ENCODE measurements around the gene HINT3. TPM values are rescaled to one million over a fixed set of nuclear protein-coding genes. Genes with fewer than 3 reads are reported as not detected.
"Not testable (repeated sequence)": the region's sequence is repeated elsewhere in the genome, so short reads cannot be mapped to it uniquely, and the experiment has no call there.

The HINT3 gene
- 8.5 and 8.9 TPM in 2 replicates for total RNA-seq

- Mint-ChIP-seq H3K4me1 (peaks cover 4% of the 10 kb centered on the region), H3K4me3 (no peak within 1 kb of the TSS)
These were observed at the start of gene HINT3 for GRCh38 chr6:125956506-125957390. TSS of gene HINT3 (plus strand) at chr6:125956770. CDS start at chr6:125956978, 208 bp downstream.

GRCh38 chr6:125910527-125910926 is 46.0 kb upstream of the HINT3 start:
- Mint-ChIP-seq H3K27me3 (no peaks in the 10 kb centered on the region), H3K4me1 (peaks cover 27% of the 10 kb centered on the region), H3K27ac (peak overlapping the region; percentile 78), H3K4me3 (peak overlapping the region; percentile 17), H3K9me3 (no peaks in the 10 kb centered on the region), H3K36me3 (ENCODE audit: low read depth) (peaks cover 36% of the 10 kb centered on the region)
- peak; percentile 67 for DNase-seq
- intact Hi-C loops (cut with micrococcal nuclease) = loop anchor here (1.0 kb wide), 3 partner anchors 9 to 116 kb away; no protein-coding TSS in a partner anchor

More at GRCh38 chr6:125956506-125957390, at the start of gene HINT3:
- DNase-seq = peak; percentile 99
- peaks cover 1% of the 10 kb centered on the region for H3K27me3 Mint-ChIP-seq
- H3K9me3 Mint-ChIP-seq = no peaks in the 10 kb centered on the region
- peak within 1 kb of the TSS; percentile 82 for H3K27ac Mint-ChIP-seq
- intact Hi-C loops (cut with micrococcal nuclease) = loop anchor here (1.0 to 5.0 kb wide), 10 partner anchors 18 to 654 kb away; partner anchors contain the start of genes HDDC2 and TRMT11
- no peaks in the 10 kb centered on the region for H3K36me3 Mint-ChIP-seq (ENCODE audit: low read depth)

GRCh38 chr6:125911051-125911451 is 45.5 kb upstream of the HINT3 start:
- H3K9me3 Mint-ChIP-seq; intact Hi-C loops (cut with micrococcal nuclease): not testable (repeated sequence)

GRCh38 chr6:125912430-125912829 is 44.1 kb upstream of the HINT3 start:
- H3K27me3 Mint-ChIP-seq; H3K27ac Mint-ChIP-seq; H3K4me3 Mint-ChIP-seq; DNase-seq; H3K9me3 Mint-ChIP-seq; intact Hi-C loops (cut with micrococcal nuclease): not testable (repeated sequence)
- H3K4me1 Mint-ChIP-seq = peaks cover 22% of the 10 kb centered on the region
- H3K36me3 Mint-ChIP-seq (ENCODE audit: low read depth) = peaks cover 46% of the 10 kb centered on the region

More at GRCh38 chr6:125911051-125911451, 45.5 kb upstream of the HINT3 start:
- Mint-ChIP-seq H3K27ac (peak overlapping the region; percentile 78), H3K4me1 (peaks cover 26% of the 10 kb centered on the region), H3K36me3 (ENCODE audit: low read depth) (peaks cover 40% of the 10 kb centered on the region)
- not testable (repeated sequence) for DNase-seq, H3K27me3 Mint-ChIP-seq, H3K4me3 Mint-ChIP-seq

GRCh38 chr6:125913145-125913544 is 43.4 kb upstream of the HINT3 start:
- Mint-ChIP-seq H3K4me1 (peaks cover 26% of the 10 kb centered on the region), H3K9me3 (no peaks in the 10 kb centered on the region), H3K4me3 (no peak overlapping the region), H3K36me3 (ENCODE audit: low read depth) (peaks cover 51% of the 10 kb centered on the region), H3K27ac (no peak overlapping the region), H3K27me3 (no peaks in the 10 kb centered on the region)
- no peak for DNase-seq
- intact Hi-C loops (cut with micrococcal nuclease) = no loop called here

- no peaks in the 10 kb centered on the region for H3K27me3 Mint-ChIP-seq
- no peaks in the 10 kb centered on the region for H3K9me3 Mint-ChIP-seq
- H3K36me3 Mint-ChIP-seq (ENCODE audit: low read depth) = peaks cover 53% of the 10 kb centered on the region
- peaks cover 34% of the 10 kb centered on the region for H3K4me1 Mint-ChIP-seq
- no peak overlapping the region for H3K4me3 Mint-ChIP-seq
- no peak overlapping the region for H3K27ac Mint-ChIP-seq
- DNase-seq = no peak
- intact Hi-C loops (cut with micrococcal nuclease) = no loop called here
These were observed 42.7 kb upstream of the HINT3 start for GRCh38 chr6:125913864-125914351.

- H3K9me3 Mint-ChIP-seq = no peaks in the 10 kb centered on the region
- intact Hi-C loops (cut with micrococcal nuclease) = no loop called here
- peak overlapping the region; percentile 94 for H3K27ac Mint-ChIP-seq
- peaks cover 46% of the 10 kb centered on the region for H3K4me1 Mint-ChIP-seq
- H3K36me3 Mint-ChIP-seq (ENCODE audit: low read depth) = peaks cover 65% of the 10 kb centered on the region
- no peaks in the 10 kb centered on the region for H3K27me3 Mint-ChIP-seq
- H3K4me3 Mint-ChIP-seq = peak overlapping the region; percentile 88
- peak; percentile 59 for DNase-seq
These were observed 38.3 kb upstream of the HINT3 start for GRCh38 chr6:125918230-125918629.

GRCh38 chr6:125918681-125919566 is 37.6 kb upstream of the HINT3 start:
- intact Hi-C loops (cut with micrococcal nuclease) = loop anchor here (1.0 kb wide), 5 partner anchors 9 to 139 kb away; partner anchors contain the start of gene HINT3
- DNase-seq = peak; percentile 89

GRCh38 chr6:125919618-125920017 is 37.0 kb upstream of the HINT3 start:
- Mint-ChIP-seq H3K27ac (peak overlapping the region; percentile 94), H3K9me3 (no peaks in the 10 kb centered on the region), H3K4me3 (peak overlapping the region; percentile 88), H3K36me3 (ENCODE audit: low read depth) (peaks cover 75% of the 10 kb centered on the region), H3K4me1 (peaks cover 56% of the 10 kb centered on the region), H3K27me3 (no peaks in the 10 kb centered on the region)
- DNase-seq = peak; percentile 56
- intact Hi-C loops (cut with micrococcal nuclease) = loop anchor here (1.0 kb wide), 5 partner anchors 9 to 139 kb away; partner anchors contain the start of gene HINT3

More at GRCh38 chr6:125918681-125919566, 37.6 kb upstream of the HINT3 start:
- Mint-ChIP-seq H3K27me3 (no peaks in the 10 kb centered on the region), H3K36me3 (ENCODE audit: low read depth) (peaks cover 69% of the 10 kb centered on the region), H3K27ac (peak overlapping the region; percentile 94), H3K9me3 (no peaks in the 10 kb centered on the region), H3K4me3 (peak overlapping the region; percentile 88), H3K4me1 (peaks cover 51% of the 10 kb centered on the region)

GRCh38 chr6:125922322-125922860 is 34.2 kb upstream of the HINT3 start:
- no peaks in the 10 kb centered on the region for H3K9me3 Mint-ChIP-seq

GRCh38 chr6:125923366-125923877 is 33.1 kb upstream of the HINT3 start:
- Mint-ChIP-seq H3K27me3 (no peaks in the 10 kb centered on the region), H3K4me3 (peak overlapping the region; percentile 44), H3K36me3 (ENCODE audit: low read depth) (peaks cover 73% of the 10 kb centered on the region), H3K9me3 (no peaks in the 10 kb centered on the region), H3K4me1 (peaks cover 55% of the 10 kb centered on the region), H3K27ac (peak overlapping the region; percentile 66)
- intact Hi-C loops (cut with micrococcal nuclease) = loop anchor here (1.0 kb wide), 1 partner anchor 8 kb away; no protein-coding TSS in a partner anchor
- DNase-seq = no peak

More at GRCh38 chr6:125922322-125922860, 34.2 kb upstream of the HINT3 start:
- Mint-ChIP-seq H3K4me3 (no peak overlapping the region), H3K27me3 (no peaks in the 10 kb centered on the region), H3K4me1 (peaks cover 63% of the 10 kb centered on the region), H3K27ac (no peak overlapping the region), H3K36me3 (ENCODE audit: low read depth) (peaks cover 71% of the 10 kb centered on the region)
- DNase-seq = peak; percentile 47
- intact Hi-C loops (cut with micrococcal nuclease) = no loop called here

- peak; percentile 75 for DNase-seq
- H3K27me3 Mint-ChIP-seq = no peaks in the 10 kb centered on the region
- H3K4me3 Mint-ChIP-seq = peak overlapping the region; percentile 44
- H3K4me1 Mint-ChIP-seq = peaks cover 49% of the 10 kb centered on the region
- intact Hi-C loops (cut with micrococcal nuclease) = no loop called here
- peaks cover 73% of the 10 kb centered on the region for H3K36me3 Mint-ChIP-seq (ENCODE audit: low read depth)
- no peaks in the 10 kb centered on the region for H3K9me3 Mint-ChIP-seq
- peak overlapping the region; percentile 66 for H3K27ac Mint-ChIP-seq
These were observed 32.4 kb upstream of the HINT3 start for GRCh38 chr6:125924169-125924568.

All from activated CD4-positive, alpha-beta T cell treated with anti-CD3 and anti-CD28 coated beads, Interleukin-2, amount 10 ng/mL, durations not matched to agents 24 days and 14 days (primary cell).